H1 (cell line): ENCODE results near the gene NOL4L. TPM values are rescaled to one million over a fixed set of nuclear protein-coding genes. Genes with fewer than 3 reads are reported as not detected.

Experiments
- CTCF ChIA-PET: fragments of 300-600 bp; sonication (Branson Sonifier 250); formaldehyde crosslinking; loops from one replicate; lab custom pipeline; 2021; ENCODE audit not compliant: partially characterized antibody; lab: Charles Lee
- POLR2A ChIA-PET: fragments of 300-600 bp; sonication (Branson Sonifier 250); formaldehyde crosslinking; loops from one replicate; lab custom pipeline; 2021; ENCODE audit warnings: inconsistent platforms; ENCODE audit not compliant: partially characterized antibody; lab: Charles Lee
- DNase-seq, 2 experiments: peaks; one replicate each; pipeline versions ENCODE4 v3.0.0 to v3.0.0-alpha.2; 2010 to 2022; ENCODE audit warnings: low spot score in 2 of 2, low read depth in 1 of 2, mixed read lengths in 1 of 2
- FAIRE-seq: peaks from 2 replicates; lab custom pipeline; 2011; peaks lifted over from hg19 to GRCh38; lab: Jason Lieb, UNC
- H2AFZ ChIP-seq: 2 replicates; pipeline ENCODE4 v1.8.1; 2012; ENCODE audit warnings: low read length, inconsistent platforms
- H2AK5ac ChIP-seq: 2 replicates; pipeline ENCODE4 v1.6.1; 2013; ENCODE audit warnings: low read depth, low read length
- H2BK120ac ChIP-seq: replicated peaks from 2 replicates; pipeline ENCODE3; 2013; ENCODE audit warnings: low read depth, low read length, inconsistent platforms
- H2BK12ac ChIP-seq: 2 replicates; pipeline ENCODE4 v1.6.1; 2013; ENCODE audit warnings: low read depth, low read length
- H2BK15ac ChIP-seq: 2 replicates; pipeline ENCODE4 v1.6.1; 2013; ENCODE audit warnings: low read length
- H2BK20ac ChIP-seq: 2 replicates; pipeline ENCODE4 v1.6.1; 2013; ENCODE audit warnings: low read length
- H2BK5ac ChIP-seq: 2 replicates; pipeline ENCODE4 v1.6.1; 2013; ENCODE audit warnings: low read depth, low read length
- H3K14ac ChIP-seq: 2 replicates; pipeline ENCODE4 v1.6.1; 2013; ENCODE audit warnings: inconsistent platforms; ENCODE audit not compliant: insufficient read length
- H3K18ac ChIP-seq: 2 replicates; pipeline ENCODE4 v1.6.1; 2013; ENCODE audit warnings: low read length; ENCODE audit errors: extremely low read depth
- H3K23ac ChIP-seq: 2 replicates; pipeline ENCODE4 v1.6.1; 2013; ENCODE audit warnings: inconsistent platforms; ENCODE audit not compliant: insufficient read length
- H3K23me2 ChIP-seq: 2 replicates; pipeline ENCODE4 v1.6.1; 2013; ENCODE audit warnings: low read depth, low read length
- H3K27ac ChIP-seq: 2 replicates; pipeline ENCODE4 v1.6.1; 2011; ENCODE audit warnings: low read depth, low read length, inconsistent platforms
- H3K27me3 ChIP-seq, 4 experiments: replicated peaks in 1 of 4; 1 replicate in 1 of 4; 2 replicates in 3 of 4; pipeline versions ENCODE4 v1.6.1 to v1.8.1; 2011 to 2013; ENCODE audit warnings: low read length in 3 of 4, mild to moderate bottlenecking in 3 of 4, inconsistent platforms in 2 of 4, mixed read lengths in 2 of 4, moderate library complexity in 1 of 4; ENCODE audit not compliant: control insufficient read depth in 3 of 4, insufficient read depth in 3 of 4; ENCODE audit errors: extremely low read depth in 1 of 4
- H3K36me3 ChIP-seq, 4 experiments: 2 replicates each; pipeline versions ENCODE4 v1.6.1 to v1.8.1; 2011 to 2013; ENCODE audit warnings: mild to moderate bottlenecking in 4 of 4, low read length in 3 of 4, moderate library complexity in 2 of 4, control low read depth in 1 of 4, inconsistent platforms in 1 of 4; ENCODE audit not compliant: insufficient read depth in 4 of 4, control insufficient read depth in 2 of 4
- H3K4ac ChIP-seq: replicated peaks from 2 replicates; pipeline ENCODE3; 2013; ENCODE audit warnings: low read length, low read depth, mixed read lengths, inconsistent platforms; ENCODE audit not compliant: insufficient read length
- H3K4me1 ChIP-seq, 4 experiments: replicated peaks in 1 of 4; 1 replicate in 1 of 4; 2 replicates in 3 of 4; pipeline versions ENCODE4 v1.6.1 to v1.8.1; 2011 to 2013; ENCODE audit warnings: low read length in 3 of 4, inconsistent platforms in 2 of 4, mixed read lengths in 1 of 4; ENCODE audit not compliant: insufficient read depth in 4 of 4, control insufficient read depth in 3 of 4
- H3K4me2 ChIP-seq, 2 experiments: 2 replicates each; pipeline versions ENCODE4 v1.6.1 to v1.8.1; 2011 to 2013; ENCODE audit warnings: low read depth in 2 of 2, low read length in 2 of 2, control low read depth in 1 of 2, inconsistent platforms in 1 of 2, mild to moderate bottlenecking in 1 of 2; ENCODE audit not compliant: insufficient read depth in 1 of 2
- H3K4me3 ChIP-seq, 4 experiments: fragments of 200-600, 300-600 bp in 1 of 4; sonication (generic), shearing (Covaris generic), sonication (Bioruptor Twin) in 1 of 4; 2 replicates each; pipeline versions ENCODE4 v1.5.1 to v1.8.1; 2011 to 2016; ENCODE audit warnings: low read length in 4 of 4, low read depth in 3 of 4, control low read depth in 2 of 4, inconsistent platforms in 2 of 4, mild to moderate bottlenecking in 2 of 4, mixed read lengths in 1 of 4, moderate library complexity in 1 of 4; ENCODE audit not compliant: insufficient read depth in 2 of 4; ENCODE audit errors: extremely low read depth in 1 of 4
- H3K56ac ChIP-seq: replicated peaks from 2 replicates; pipeline ENCODE3; 2013; ENCODE audit warnings: low read depth, mild to moderate bottlenecking, mixed read lengths, low read length, inconsistent platforms; ENCODE audit not compliant: insufficient read length
- H3K79me1 ChIP-seq: 2 replicates; pipeline ENCODE4 v1.6.1; 2013; ENCODE audit warnings: low read depth, low read length, control low read depth
- H3K79me2 ChIP-seq, 2 experiments: 2 replicates each; pipeline versions ENCODE4 v1.6.1 to v1.8.1; 2012 to 2013; ENCODE audit warnings: low read length in 2 of 2, mild to moderate bottlenecking in 2 of 2, inconsistent platforms in 1 of 2; ENCODE audit not compliant: insufficient read depth in 2 of 2, control insufficient read depth in 1 of 2
- H3K9ac ChIP-seq, 4 experiments: replicated peaks in 1 of 4; 1 replicate in 1 of 4; 2 replicates in 3 of 4; pipeline versions ENCODE4 v1.6.1 to v1.8.1; 2011 to 2013; ENCODE audit warnings: low read depth in 3 of 4, low read length in 3 of 4, control low read depth in 2 of 4, mild to moderate bottlenecking in 2 of 4, moderate library complexity in 2 of 4, inconsistent platforms in 1 of 4; ENCODE audit errors: extremely low read depth in 1 of 4
- H3K9me3 ChIP-seq, 2 experiments: 2 replicates each; pipeline versions ENCODE4 v1.6.1 to v1.8.1; 2012 to 2013; ENCODE audit warnings: mild to moderate bottlenecking in 2 of 2, moderate library complexity in 2 of 2, control low read depth in 1 of 2, inconsistent platforms in 1 of 2, low read depth in 1 of 2, low read length in 1 of 2, mixed read lengths in 1 of 2; ENCODE audit not compliant: insufficient read depth in 2 of 2
- H4K20me1 ChIP-seq, 2 experiments: replicated peaks in 1 of 2; 2 replicates each; pipeline versions ENCODE3 to v1.8.1; 2011 to 2013; ENCODE audit warnings: inconsistent platforms in 2 of 2, low read length in 2 of 2, mild to moderate bottlenecking in 1 of 2; ENCODE audit not compliant: insufficient read depth in 2 of 2, control insufficient read depth in 1 of 2
- H4K5ac ChIP-seq: 2 replicates; pipeline ENCODE4 v1.6.1; 2013; ENCODE audit warnings: low read length, low read depth, mixed read lengths, inconsistent platforms; ENCODE audit not compliant: insufficient read length
- H4K8ac ChIP-seq: 2 replicates; pipeline ENCODE4 v1.8.0; 2013; ENCODE audit warnings: mild to moderate bottlenecking, moderate library complexity, low read length, inconsistent platforms; ENCODE audit not compliant: insufficient read depth; ENCODE audit errors: extremely low read depth
- H4K91ac ChIP-seq: replicated peaks from 2 replicates; pipeline ENCODE3; 2013; ENCODE audit warnings: low read length, mixed read lengths, inconsistent platforms; ENCODE audit not compliant: insufficient read length
- CTCF ChIP-seq, 3 experiments: IDR thresholded peaks; 1 replicate in 2 of 3; 2 replicates in 1 of 3; pipeline versions ENCODE4 v1.5.1 to v1.6.1; 2011; ENCODE audit warnings: low read length in 3 of 3, mild to moderate bottlenecking in 3 of 3, inconsistent platforms in 2 of 3, low read depth in 1 of 3, moderate library complexity in 1 of 3; ENCODE audit not compliant: insufficient read depth in 1 of 3; ENCODE audit errors: control extremely low read depth in 1 of 3
- GABPA ChIP-seq: IDR thresholded peaks from 2 replicates; pipeline ENCODE4 v1.6.1; 2011; ENCODE audit warnings: mild to moderate bottlenecking, low read length, moderate library complexity, borderline replicate concordance; ENCODE audit not compliant: insufficient read depth
- POLR2AphosphoS5 ChIP-seq: IDR thresholded peaks from 2 replicates; pipeline ENCODE4 v1.6.1; 2011; ENCODE audit warnings: low read depth, low read length
- RNF2 ChIP-seq: fragments of 200-900, 300-1000 bp; sonication (generic); IDR thresholded peaks from 2 replicates; pipeline ENCODE4 v1.7.1; 2016; ENCODE audit warnings: borderline replicate concordance, low read depth, mild to moderate bottlenecking, antibody characterized with exemption, low read length; ENCODE audit not compliant: poor library complexity, severe bottlenecking; ENCODE audit errors: missing control alignments
- SIX5 ChIP-seq: IDR thresholded peaks from 2 replicates; pipeline ENCODE4 v1.6.1; 2011; ENCODE audit warnings: mild to moderate bottlenecking, low read depth, low read length
- SP1 ChIP-seq: IDR thresholded peaks from 2 replicates; pipeline ENCODE4 v1.6.1; 2011; ENCODE audit warnings: low read depth, low read length
- SP2 ChIP-seq: IDR thresholded peaks from 2 replicates; pipeline ENCODE4 v1.6.1; 2012; ENCODE audit warnings: mild to moderate bottlenecking, low read length, inconsistent platforms
- TEAD4 ChIP-seq: IDR thresholded peaks from 2 replicates; pipeline ENCODE4 v1.6.1; 2012; ENCODE audit warnings: low read depth, low read length, inconsistent platforms, mixed read lengths
- whole genome bisulfite sequencing, 2 experiments: shearing (Covaris generic) in 1 of 2; methylation state at CpG; one replicate each; pipeline versions ENCODE4 v1.1.6 to v1.1.7; 2013 to 2015; ENCODE audit warnings: low lambda C conversion rate in 2 of 2, mixed read lengths in 2 of 2, inconsistent platforms in 1 of 2, low coverage in 1 of 2, missing lambda C conversion rate in 1 of 2; ENCODE audit not compliant: insufficient replicate concordance in 2 of 2, insufficient coverage in 1 of 2, insufficient read length in 1 of 2; ENCODE audit errors: extremely low coverage in 1 of 2, missing lambda C conversion rate in 1 of 2; 5-methylcytosine and 5-hydroxymethylcytosine counted together
- polyA plus RNA-seq, 7 experiments: library from polyadenylated mRNA; depleted of rRNA in 3 of 7; stranded (reverse) in 5 of 7; unstranded in 2 of 7; fragments of >200 nt in 5 of 7; fragments of 200-250 nt in 2 of 7; gene quantifications; 1 replicate in 5 of 7; 2 replicates in 1 of 7; 4 replicates in 1 of 7; pipeline versions ENCODE4 v1.2.1 to v1.2.3, GENCODE V29; 2011 to 2013; ENCODE audit warnings: missing spikeins in 2 of 7, mixed read lengths in 2 of 7
- total RNA-seq: library from RNA; stranded (reverse); fragmentation: NEBNext Ultra II Directional; extraction: Animal tissue kit (Norgen Biotek cat#: 25700); gene quantifications from 2 replicates; pipeline ENCODE4 v1.2.1, GENCODE V29; 2021

The NOL4L gene
- total and polyA plus RNA-seq, 2 of the 8 experiments (the other 6 are each of a cell fraction or from before 2014, with no cell fraction given), result 15.3 to 23.7 TPM

GRCh38 chr20:32495217-32495565, 89.9 kb downstream of the NOL4L start:
- Histone ChIP-seq H3K14ac (no peak overlapping the region), H3K4me1 (peaks cover 0 to 10% (median 10%) of the 10 kb centered on the region in 4 experiments; a peak in 6 of 7 replicates), H2BK12ac (no peak overlapping the region), H3K4me3 (no peak overlapping the region), H2AK5ac (no peak overlapping the region), H4K91ac (no peak overlapping the region), H3K27me3 (no peaks in the 10 kb centered on the region), H2AFZ (no peak overlapping the region), H3K18ac (no peak overlapping the region), H3K4me2 (no peak overlapping the region), H4K5ac (no peak overlapping the region), H3K9me3 (no peaks in the 10 kb centered on the region), H2BK15ac (no peak overlapping the region), H2BK20ac (no peak overlapping the region), H3K36me3 (no peaks in the 10 kb centered on the region), H4K8ac (no peak overlapping the region), H3K9ac (no peak overlapping the region), H2BK120ac (no peak overlapping the region), H2BK5ac (no peak overlapping the region), H3K56ac (no peak overlapping the region), H3K23ac (no peak overlapping the region), H3K23me2 (no peaks in the 10 kb centered on the region), H4K20me1 (no peaks in the 10 kb centered on the region), H3K4ac (no peak overlapping the region), H3K79me2 (no peaks in the 10 kb centered on the region), H3K27ac (no peak overlapping the region), H3K79me1 (no peaks in the 10 kb centered on the region)
- no peak for DNase-seq
- CTCF ChIA-PET, result interaction anchor here (1.9 to 3.8 kb wide), 2 partner anchors 10 to 26 kb away, joined by 5 to 32 read pairs; no protein-coding TSS in a partner anchor
- no peak for FAIRE-seq
- 91% methylated on average over 8 of the region's 8 CpGs; no CpG with 5 or more reads in 1 of the 2 experiments for WGBS, 2 experiments
- POLR2A ChIA-PET, result interaction anchor here (2.5 kb wide), 1 partner anchor 11 kb away, joined by 9 read pairs; no protein-coding TSS in a partner anchor
- TF ChIP-seq RNF2 (no peak), TEAD4 (no peak), SIX5 (no peak), GABPA (no peak), SP2 (no peak), CTCF (IDR thresholded peaks at IDR 0.05; ENCODE audit: control extremely low read depth in 1 of 3, insufficient read depth in 1 of 3, low read depth in 1 of 3, low read length in 3 of 3) (no peak), POLR2AphosphoS5 (no peak), SP1 (no peak)
